Cardiac muscle cell (in vitro differentiated cells and primary cell): Measurements from ENCODE around the gene CUL9. TPM values are rescaled to one million over a fixed set of nuclear protein-coding genes. Genes with fewer than 3 reads are reported as not detected.
A peak's percentile ranks its signal among the peaks of the same experiment; 100 is the strongest.

Source experiments
- DNase-seq, 2 donors: peaks; one replicate each; pipeline versions ENCODE4 v3.0.0 to v3.0.0-alpha.2; 2010 to 2017; ENCODE audit warnings: low read depth in 1 of 2, low spot score in 1 of 2
- H3K27ac ChIP-seq: fragments of 200-600 bp; sonication (generic); 2 replicates; pipeline ENCODE4 v1.5.1; 2016
- H3K27me3 ChIP-seq: fragments of 200-600 bp; sonication (generic); 2 replicates; pipeline ENCODE4 v1.6.0; 2016; ENCODE audit warnings: control low read depth
- H3K36me3 ChIP-seq: fragments of 200-600 bp; sonication (generic); 2 replicates; pipeline ENCODE4 v1.5.1; 2016; ENCODE audit warnings: control low read depth
- H3K4me1 ChIP-seq: fragments of 200-600 bp; sonication (generic); 2 replicates; pipeline ENCODE4 v1.8.1; 2017; ENCODE audit warnings: low read depth, mild to moderate bottlenecking, mixed run types
- H3K4me3 ChIP-seq: fragments of 200-600 bp; sonication (generic); 2 replicates; pipeline ENCODE4 v1.5.1; 2016; ENCODE audit warnings: mild to moderate bottlenecking
- H3K9me3 ChIP-seq: fragments of 200-600 bp; sonication (generic); 2 replicates; pipeline ENCODE4 v1.5.1; 2017; ENCODE audit warnings: low read depth, mild to moderate bottlenecking, control low read depth
- CTCF ChIP-seq: IDR thresholded peaks from 2 replicates; pipeline ENCODE4 v1.5.1; 2012; ENCODE audit warnings: low read depth, mild to moderate bottlenecking, low read length
- polyA plus RNA-seq: library from polyadenylated mRNA; unstranded; fragments of >200 nt; fragmentation: Nextera tagmentation; extraction: Ambion mirVana; gene quantifications from 2 replicates; pipeline ENCODE4 v1.2.1, GENCODE V29; 2016
- total RNA-seq: library from RNA; depleted of rRNA; stranded (reverse); fragments of >200 nt; gene quantifications from 2 replicates; pipeline ENCODE4 v1.2.3, GENCODE V29; 2016

Gene CUL9
- total and polyA plus RNA-seq, 2 experiments from 2014 or later: 29.0 to 76.0 TPM

DNA sequence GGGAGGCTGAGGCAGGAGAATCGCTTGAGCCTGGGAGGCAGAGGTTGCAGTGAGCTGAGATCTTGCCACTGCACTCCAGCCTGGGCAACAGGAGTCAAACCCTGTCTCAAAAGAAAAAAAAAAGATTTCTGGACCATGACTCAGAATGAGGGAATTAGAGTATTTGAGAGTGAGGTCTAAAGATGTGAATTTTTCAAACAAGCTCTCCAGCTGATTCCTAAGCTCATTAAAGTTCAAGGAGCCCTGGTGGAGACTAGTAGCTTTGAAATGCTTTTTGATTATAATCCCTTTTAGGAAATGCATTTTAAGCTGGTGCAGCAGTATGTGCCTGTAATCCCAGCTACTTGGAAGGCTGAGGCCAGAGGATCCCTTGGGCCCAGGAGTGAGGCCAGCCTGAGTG lies 32.7 kb upstream of the CUL9 start:
- no peak overlapping the region for H3K4me3 ChIP-seq
- H3K27me3 ChIP-seq: no peaks in the 10 kb centered on the region
- H3K4me1 ChIP-seq: no peaks in the 10 kb centered on the region
- no peak for DNase-seq
- no peak overlapping the region for H3K27ac ChIP-seq
- no peaks in the 10 kb centered on the region for H3K9me3 ChIP-seq
- H3K36me3 ChIP-seq: peaks cover 4% of the 10 kb centered on the region
- no peak for TF ChIP-seq CTCF

DNA sequence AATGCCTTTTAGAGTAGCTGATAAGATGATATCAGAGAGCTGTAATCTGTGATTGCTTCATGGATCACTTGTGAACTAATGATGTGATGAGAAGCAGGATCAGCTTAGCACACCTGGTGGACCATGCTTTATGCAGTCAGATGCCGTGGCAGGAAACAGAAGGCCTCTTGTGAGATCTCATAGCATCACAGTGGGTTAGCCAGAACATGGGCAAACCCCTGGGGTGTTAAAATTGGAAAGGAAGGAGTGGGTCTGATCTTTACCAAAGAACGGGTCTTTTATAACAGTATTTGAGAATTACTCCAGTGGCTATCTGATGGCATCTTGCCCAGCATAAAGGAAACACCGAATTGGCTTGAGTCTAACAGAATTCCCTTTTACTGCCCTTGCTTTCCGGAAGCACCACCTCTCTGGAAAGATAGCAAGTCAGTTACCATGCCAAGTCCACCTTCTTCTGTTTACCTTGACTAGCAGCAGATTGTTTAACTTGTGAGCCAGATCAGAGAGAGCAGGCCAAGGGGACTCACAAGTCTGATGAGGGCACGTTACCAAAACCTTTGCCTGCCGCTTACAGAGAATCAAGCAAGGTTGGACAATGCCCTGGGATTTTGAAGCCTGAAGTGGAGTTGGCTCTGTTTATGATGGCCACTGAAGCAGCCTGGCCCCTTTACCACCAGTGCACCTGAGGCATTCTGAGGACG lies 31.8 kb upstream of the CUL9 start:
- no peak for DNase-seq
- Histone ChIP-seq H3K27me3 (no peaks in the 10 kb centered on the region), H3K36me3 (no peaks in the 10 kb centered on the region), H3K27ac (no peak overlapping the region), H3K4me1 (no peaks in the 10 kb centered on the region), H3K4me3 (no peak overlapping the region), H3K9me3 (no peaks in the 10 kb centered on the region)
- TF ChIP-seq CTCF: no peak

DNA sequence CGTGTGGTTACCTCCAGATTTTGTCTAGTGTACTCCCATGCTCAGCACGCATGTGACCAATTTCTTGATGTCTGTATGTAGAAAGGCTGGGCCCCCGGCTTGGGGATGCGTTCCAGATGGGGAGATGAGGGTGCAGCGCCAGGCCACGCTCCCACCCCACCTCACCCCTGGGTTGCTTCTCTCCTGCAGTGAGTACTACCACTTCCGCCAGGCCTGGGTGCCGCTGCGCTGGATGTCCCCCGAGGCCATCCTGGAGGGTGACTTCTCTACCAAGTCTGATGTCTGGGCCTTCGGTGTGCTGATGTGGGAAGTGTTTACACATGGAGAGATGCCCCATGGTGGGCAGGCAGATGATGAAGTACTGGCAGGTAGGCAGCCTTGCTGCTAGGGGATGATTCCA lies 22.4 kb upstream of the CUL9 start:
- H3K27ac ChIP-seq: no peak overlapping the region
- no peak for TF ChIP-seq CTCF
- no peaks in the 10 kb centered on the region for H3K27me3 ChIP-seq
- H3K4me1 ChIP-seq: no peaks in the 10 kb centered on the region
- H3K36me3 ChIP-seq: no peaks in the 10 kb centered on the region
- no peaks in the 10 kb centered on the region for H3K9me3 ChIP-seq
- no peak overlapping the region for H3K4me3 ChIP-seq
- no peak for DNase-seq

- DNase-seq: no peak
Measured at GRCh38 chr6:43163899-43164298, 18.1 kb upstream of the CUL9 start.

DNA sequence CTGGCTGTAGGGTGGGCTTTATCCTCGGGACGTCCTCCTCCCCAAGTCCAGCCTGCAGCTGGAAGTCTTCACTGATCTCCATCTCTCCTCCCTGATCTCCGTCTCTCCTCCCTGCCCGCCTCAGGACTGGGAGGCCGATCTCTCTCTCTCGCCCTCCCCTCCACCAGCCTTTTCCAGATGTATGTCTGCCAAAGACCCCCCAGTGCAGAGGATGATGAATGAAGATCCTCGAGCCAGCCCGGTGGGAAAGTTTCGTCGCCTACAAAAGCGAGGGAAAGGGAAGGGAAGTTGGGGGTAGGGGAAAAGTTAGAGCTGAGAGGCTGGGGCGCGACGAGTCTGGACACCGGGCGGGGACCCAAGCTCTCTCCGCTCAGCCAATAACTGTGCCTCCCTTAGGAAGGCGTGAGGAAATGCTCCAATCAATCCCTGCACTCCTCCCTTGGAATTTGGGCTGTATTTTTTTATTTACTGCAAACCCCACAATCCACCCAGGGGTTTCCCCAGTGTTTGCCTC lies 11.5 kb upstream of the CUL9 start:
- no peak for TF ChIP-seq CTCF
- H3K4me3 ChIP-seq: peak overlapping the region; percentile 45
- peaks cover 8% of the 10 kb centered on the region for H3K36me3 ChIP-seq
- no peaks in the 10 kb centered on the region for H3K27me3 ChIP-seq
- H3K9me3 ChIP-seq: no peaks in the 10 kb centered on the region
- H3K27ac ChIP-seq: peak overlapping the region; percentile 100
- peaks cover 16% of the 10 kb centered on the region for H3K4me1 ChIP-seq
- DNase-seq: peak; percentile 91 to 92

More at GRCh38 chr6:43163899-43164298, 18.1 kb upstream of the CUL9 start:
- TF ChIP-seq CTCF: no peak
- Histone ChIP-seq H3K27ac (no peak overlapping the region), H3K4me1 (no peaks in the 10 kb centered on the region), H3K9me3 (no peaks in the 10 kb centered on the region), H3K4me3 (no peak overlapping the region), H3K27me3 (no peaks in the 10 kb centered on the region), H3K36me3 (no peaks in the 10 kb centered on the region)
